Glutamatergic neuron (in vitro differentiated cells): ENCODE measurements around the gene GK. TPM values are rescaled to one million over a fixed set of nuclear protein-coding genes. Genes with fewer than 3 reads are reported as not detected.
A peak's percentile ranks its signal among the peaks of the same experiment; 100 is the strongest.

Experiments
- DNase-seq: peaks from one replicate; pipeline ENCODE4 v3.0.0; 2022
- H3K27ac Mint-ChIP-seq: one replicate; pipeline ENCODE4 v1.8.0; 2020; ENCODE audit warnings: mild to moderate bottlenecking, mixed read lengths, inconsistent platforms; ENCODE audit not compliant: unreplicated experiment
- H3K27me3 Mint-ChIP-seq: one replicate; pipeline ENCODE4 v1.8.0; 2020; ENCODE audit warnings: mild to moderate bottlenecking, moderate library complexity, mixed read lengths, inconsistent platforms; ENCODE audit not compliant: unreplicated experiment
- H3K36me3 Mint-ChIP-seq: one replicate; pipeline ENCODE4 v1.8.0; 2020; ENCODE audit warnings: mild to moderate bottlenecking, mixed read lengths, inconsistent platforms; ENCODE audit not compliant: unreplicated experiment
- H3K4me1 Mint-ChIP-seq: one replicate; pipeline ENCODE4 v1.8.0; 2020; ENCODE audit warnings: mild to moderate bottlenecking, low read depth, mixed read lengths, inconsistent platforms; ENCODE audit not compliant: unreplicated experiment
- H3K4me3 Mint-ChIP-seq: one replicate; pipeline ENCODE4 v1.8.0; 2020; ENCODE audit warnings: mild to moderate bottlenecking, mixed read lengths, inconsistent platforms; ENCODE audit not compliant: unreplicated experiment
- H3K9me3 Mint-ChIP-seq: one replicate; pipeline ENCODE4 v1.8.0; 2020; ENCODE audit warnings: mild to moderate bottlenecking, moderate library complexity, mixed read lengths, inconsistent platforms; ENCODE audit not compliant: unreplicated experiment
- CTCF ChIP-seq: fragments of 200-600 bp; sonication (generic); IDR thresholded peaks from one replicate; pipeline ENCODE4 v1.5.0; 2021; ENCODE audit not compliant: partially characterized antibody, unreplicated experiment
- long read RNA-seq: library from polyadenylated mRNA; unstranded; transcript quantifications from one replicate; pipeline ENCODE4 v2.0.0, GENCODE V29; 2020; ENCODE audit not compliant: unreplicated experiment
- total RNA-seq: library from RNA; stranded (reverse); fragmentation: NEBNext Ultra II Directional; extraction: Animal tissue kit (Norgen Biotek cat#: 25700); gene quantifications from one replicate; pipeline ENCODE4 v1.2.1, GENCODE V29; 2021; ENCODE audit not compliant: unreplicated experiment

Gene GK
- 2.0 TPM for total RNA-seq
- long read RNA-seq, result 0 reads

DNA sequence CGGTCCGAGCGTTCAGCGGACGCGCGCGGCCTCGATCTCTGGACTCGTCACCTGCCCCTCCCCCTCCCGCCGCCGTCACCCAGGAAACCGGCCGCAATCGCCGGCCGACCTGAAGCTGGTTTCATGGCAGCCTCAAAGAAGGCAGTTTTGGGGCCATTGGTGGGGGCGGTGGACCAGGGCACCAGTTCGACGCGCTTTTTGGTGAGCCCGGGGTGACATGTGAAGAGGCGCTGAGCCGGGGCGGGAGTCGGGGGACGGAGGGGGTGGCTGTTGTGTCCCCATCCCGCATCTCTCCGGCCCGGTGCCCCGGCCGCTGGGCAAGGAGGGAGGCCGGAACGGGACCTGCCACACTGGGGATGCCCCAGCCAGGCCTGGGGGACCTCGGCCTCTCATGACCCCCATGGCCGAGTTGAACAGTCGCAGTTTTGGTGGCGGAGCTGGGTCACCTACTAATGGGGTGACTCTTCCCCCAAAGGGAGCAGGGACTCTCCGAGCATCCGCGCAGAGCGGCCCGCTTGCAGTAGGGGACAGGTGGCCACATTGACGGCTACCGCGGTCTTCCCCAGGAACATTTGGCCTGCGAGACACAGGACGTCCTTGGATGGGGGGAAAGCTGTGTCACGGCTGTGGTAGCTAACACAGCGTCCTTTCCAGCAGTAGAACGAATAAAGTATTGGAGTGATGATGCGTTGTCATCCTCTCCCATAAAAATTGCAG lies at the start of gene GK:
Gene GK, plus strand, starts transcription at position 9 of the 717 bp plus-strand sequence. Its CDS starts 115 bp downstream, at position 124.
- Mint-ChIP-seq H3K4me3 (peak within 1 kb of the TSS; percentile 84), H3K36me3 (no peaks in the 10 kb centered on the region), H3K27ac (no peak within 1 kb of the TSS), H3K4me1 (no peaks in the 10 kb centered on the region), H3K27me3 (peaks cover 2% of the 10 kb centered on the region), H3K9me3 (peaks cover 2% of the 10 kb centered on the region)
- DNase-seq, result peak; percentile 20
- no peak for TF ChIP-seq CTCF

DNA sequence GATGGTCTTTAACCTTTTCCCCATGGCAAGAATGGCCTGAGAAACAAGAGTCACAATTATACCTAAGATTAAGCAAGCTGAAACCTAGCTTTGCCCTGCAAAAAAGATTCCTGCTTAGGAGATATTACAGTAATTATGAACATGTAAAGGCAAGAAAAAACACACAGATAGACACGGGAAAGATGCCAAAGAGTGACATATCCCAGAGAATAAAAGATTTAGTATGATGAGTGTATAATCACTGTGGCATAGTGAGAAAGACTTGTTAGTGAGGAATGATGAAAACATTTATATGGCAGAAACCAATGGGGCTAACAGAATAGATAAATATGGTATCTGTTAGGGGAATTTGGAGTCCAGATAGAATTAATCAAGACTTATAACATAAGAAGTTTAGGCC lies 46.1 kb upstream of the GK start:
- Mint-ChIP-seq H3K4me3 (no peak overlapping the region), H3K27ac (no peak overlapping the region), H3K4me1 (no peaks in the 10 kb centered on the region), H3K9me3 (no peaks in the 10 kb centered on the region), H3K27me3 (no peaks in the 10 kb centered on the region), H3K36me3 (no peaks in the 10 kb centered on the region)
- no peak for DNase-seq
- no peak for TF ChIP-seq CTCF

GRCh38 chrX:30610026-30610425 lies 43.2 kb upstream of the GK start:
- Mint-ChIP-seq H3K4me1 (no peaks in the 10 kb centered on the region), H3K36me3 (no peaks in the 10 kb centered on the region), H3K9me3 (no peaks in the 10 kb centered on the region), H3K4me3 (no peak overlapping the region), H3K27ac (no peak overlapping the region), H3K27me3 (no peaks in the 10 kb centered on the region)
- DNase-seq, result no peak
- no peak for TF ChIP-seq CTCF

- H3K9me3 Mint-ChIP-seq, result no peaks in the 10 kb centered on the region
- no peak overlapping the region for H3K27ac Mint-ChIP-seq
- no peaks in the 10 kb centered on the region for H3K4me1 Mint-ChIP-seq
- H3K27me3 Mint-ChIP-seq, result no peaks in the 10 kb centered on the region
- TF ChIP-seq CTCF, result no peak
- H3K4me3 Mint-ChIP-seq, result no peak overlapping the region
- no peak for DNase-seq
- no peaks in the 10 kb centered on the region for H3K36me3 Mint-ChIP-seq
Observed at GRCh38 chrX:30612250-30612655, 41.0 kb upstream of the GK start.

DNA sequence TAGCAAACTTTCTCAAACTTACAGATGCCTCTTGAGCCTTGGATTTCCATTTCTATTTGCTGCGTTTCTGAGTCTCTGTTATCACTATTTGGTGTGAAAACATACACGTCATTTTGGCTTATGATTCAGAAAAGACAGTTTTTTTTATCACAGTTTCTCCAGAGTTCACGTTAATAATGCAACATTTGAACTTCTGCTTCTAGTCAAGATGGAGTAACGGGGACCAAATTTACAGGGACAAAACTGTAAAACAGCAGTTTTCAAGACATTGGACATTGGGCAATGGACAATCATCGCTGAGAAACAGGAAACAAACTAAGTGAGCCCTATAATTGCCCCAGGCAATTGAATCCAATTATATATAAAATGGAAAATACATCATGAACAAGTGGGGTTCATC lies 39.5 kb upstream of the GK start:
- no peak overlapping the region for H3K4me3 Mint-ChIP-seq
- no peak for TF ChIP-seq CTCF
- no peak overlapping the region for H3K27ac Mint-ChIP-seq
- DNase-seq, result no peak
- no peaks in the 10 kb centered on the region for H3K4me1 Mint-ChIP-seq
- no peaks in the 10 kb centered on the region for H3K27me3 Mint-ChIP-seq
- H3K9me3 Mint-ChIP-seq, result no peaks in the 10 kb centered on the region
- no peaks in the 10 kb centered on the region for H3K36me3 Mint-ChIP-seq
